Activated B cell treated with CpG ODN at 0.5 μM for 24 hours (primary cell): ENCODE data around the gene MPRIP. TPM values are rescaled to one million over a fixed set of nuclear protein-coding genes. Genes with fewer than 3 reads are reported as not detected.

Source experiments
- ATAC-seq: fragments of 200-7000 bp; cut with Tn5 transposase; one replicate; pipeline ENCODE4 v1.10.0; 2021; ENCODE audit warnings: low read depth, mild to moderate bottlenecking, moderate library complexity
- CTCF ChIA-PET: fragments of 350-600 bp; sonication (Branson Sonifier 250); formaldehyde crosslinking; loops from one replicate; lab custom pipeline; 2021; ENCODE audit warnings: antibody characterized with exemption; lab: Charles Lee
- POLR2A ChIA-PET: fragments of 350-600 bp; sonication (Branson Sonifier 250); formaldehyde crosslinking; loops from one replicate; lab custom pipeline; 2021; ENCODE audit warnings: antibody characterized with exemption; lab: Charles Lee
- DNase-seq: peaks from one replicate; pipeline ENCODE4 v3.0.0; 2022
- H3K27ac Mint-ChIP-seq: one replicate; pipeline ENCODE4 v1.8.0; 2020; ENCODE audit warnings: mixed read lengths
- H3K27me3 Mint-ChIP-seq: one replicate; pipeline ENCODE4 v1.8.0; 2021; ENCODE audit warnings: mixed read lengths
- H3K36me3 Mint-ChIP-seq: one replicate; pipeline ENCODE4 v1.8.0; 2021; ENCODE audit warnings: low read depth, mixed read lengths
- H3K4me1 Mint-ChIP-seq: one replicate; pipeline ENCODE4 v1.8.0; 2021; ENCODE audit warnings: mixed read lengths
- H3K4me3 Mint-ChIP-seq: one replicate; pipeline ENCODE4 v1.8.0; 2020; ENCODE audit warnings: mild to moderate bottlenecking, mixed read lengths
- H3K9me3 Mint-ChIP-seq: one replicate; pipeline ENCODE4 v1.8.0; 2020; ENCODE audit warnings: mixed read lengths
- intact Hi-C: fragments of 100-400 bp; cut with micrococcal nuclease; formaldehyde crosslinking; loops from one replicate; pipeline ENCODE4 v1.15.1; 2024
- total RNA-seq: library from RNA; stranded (reverse); gene quantifications from 2 replicates; pipeline ENCODE4 v1.2.3, GENCODE V29; 2022
- TF ChIP-seq, protein P1 (sequence below): fragments of 200-600 bp; IDR thresholded peaks from one replicate; pipeline ENCODE4 v1.8.0; 2022; ENCODE audit warnings: antibody characterized with exemption, mild to moderate bottlenecking

The MPRIP gene
- total RNA-seq, 1 donor from 2014 or later: 231 TPM

GRCh38 chr17:17035920-17036523 is 6.2 kb upstream of the MPRIP start:
- no peak for ATAC-seq
- intact Hi-C loops: loop anchor here (1.0 to 2.0 kb wide), 2 partner anchors 9 to 17 kb away; no protein-coding TSS in a partner anchor
- H3K27me3 Mint-ChIP-seq: no peaks in the 10 kb centered on the region
- TF ChIP-seq, protein P1, sequence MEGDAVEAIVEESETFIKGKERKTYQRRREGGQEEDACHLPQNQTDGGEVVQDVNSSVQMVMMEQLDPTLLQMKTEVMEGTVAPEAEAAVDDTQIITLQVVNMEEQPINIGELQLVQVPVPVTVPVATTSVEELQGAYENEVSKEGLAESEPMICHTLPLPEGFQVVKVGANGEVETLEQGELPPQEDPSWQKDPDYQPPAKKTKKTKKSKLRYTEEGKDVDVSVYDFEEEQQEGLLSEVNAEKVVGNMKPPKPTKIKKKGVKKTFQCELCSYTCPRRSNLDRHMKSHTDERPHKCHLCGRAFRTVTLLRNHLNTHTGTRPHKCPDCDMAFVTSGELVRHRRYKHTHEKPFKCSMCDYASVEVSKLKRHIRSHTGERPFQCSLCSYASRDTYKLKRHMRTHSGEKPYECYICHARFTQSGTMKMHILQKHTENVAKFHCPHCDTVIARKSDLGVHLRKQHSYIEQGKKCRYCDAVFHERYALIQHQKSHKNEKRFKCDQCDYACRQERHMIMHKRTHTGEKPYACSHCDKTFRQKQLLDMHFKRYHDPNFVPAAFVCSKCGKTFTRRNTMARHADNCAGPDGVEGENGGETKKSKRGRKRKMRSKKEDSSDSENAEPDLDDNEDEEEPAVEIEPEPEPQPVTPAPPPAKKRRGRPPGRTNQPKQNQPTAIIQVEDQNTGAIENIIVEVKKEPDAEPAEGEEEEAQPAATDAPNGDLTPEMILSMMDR: no peak
- peak overlapping the region; percentile 78 for H3K27ac Mint-ChIP-seq
- no peaks in the 10 kb centered on the region for H3K9me3 Mint-ChIP-seq
- H3K4me1 Mint-ChIP-seq: peaks cover 15% of the 10 kb centered on the region
- CTCF ChIA-PET: no interaction called here
- no peak for DNase-seq
- H3K4me3 Mint-ChIP-seq: no peak overlapping the region
- H3K36me3 Mint-ChIP-seq: no peaks in the 10 kb centered on the region
- POLR2A ChIA-PET: interaction anchor here (0.8 to 2.4 kb wide), 5 partner anchors 8 to 74 kb away, joined by 3 to 22 read pairs (median 3); no protein-coding TSS in a partner anchor

DNA sequence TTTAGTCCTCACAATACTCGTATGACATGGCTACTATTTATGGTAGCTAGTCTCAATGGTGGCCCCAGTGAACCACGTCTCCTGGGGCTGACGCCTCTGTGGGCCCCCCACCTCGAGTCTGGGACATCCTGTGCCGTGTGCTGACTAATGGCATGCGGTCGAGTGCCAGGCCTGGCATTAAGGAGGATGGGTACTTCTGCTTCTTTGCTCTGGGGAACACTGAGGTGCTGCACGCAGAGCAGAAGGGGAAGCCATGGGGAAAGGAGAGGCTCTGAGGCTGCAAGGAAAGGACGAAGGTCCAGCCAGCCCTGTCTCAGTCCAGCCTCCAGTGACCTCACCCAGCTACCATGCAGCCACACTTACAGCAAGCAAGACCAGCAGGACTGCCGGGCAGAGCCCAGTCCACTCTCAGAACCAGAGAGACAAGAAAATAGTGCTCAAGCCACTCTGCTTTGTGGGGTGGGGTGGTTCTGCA is 5.7 kb upstream of the MPRIP start:
- DNase-seq (peak; percentile 53), ATAC-seq (peak; percentile 96)
- Mint-ChIP-seq H3K27me3 (no peaks in the 10 kb centered on the region), H3K9me3 (no peaks in the 10 kb centered on the region), H3K4me3 (no peak overlapping the region), H3K27ac (peak overlapping the region; percentile 78), H3K36me3 (no peaks in the 10 kb centered on the region), H3K4me1 (peaks cover 19% of the 10 kb centered on the region)
- TF ChIP-seq, protein P1: no peak
- CTCF ChIA-PET: interaction anchor here (0.6 kb wide), 1 partner anchor 1054 kb away, joined by 3 read pairs; no protein-coding TSS in a partner anchor
- POLR2A ChIA-PET: interaction anchor here (0.8 to 2.4 kb wide), 5 partner anchors 9 to 73 kb away, joined by 3 to 22 read pairs (median 3); no protein-coding TSS in a partner anchor
- intact Hi-C loops: loop anchor here (1.0 to 2.0 kb wide), 2 partner anchors 9 to 16 kb away; no protein-coding TSS in a partner anchor

GRCh38 chr17:17039911-17040310 is 2.3 kb upstream of the MPRIP start:
- no peaks in the 10 kb centered on the region for H3K27me3 Mint-ChIP-seq
- ATAC-seq (no peak), DNase-seq (no peak)
- H3K36me3 Mint-ChIP-seq: peaks cover 4% of the 10 kb centered on the region
- no peak overlapping the region for H3K27ac Mint-ChIP-seq
- ChIA-PET POLR2A (no interaction called here), CTCF (no interaction called here)
- intact Hi-C loops: loop anchor here (5.0 kb wide), 1 partner anchor 782 kb away; no protein-coding TSS in a partner anchor
- no peak overlapping the region for H3K4me3 Mint-ChIP-seq
- H3K4me1 Mint-ChIP-seq: peaks cover 42% of the 10 kb centered on the region
- H3K9me3 Mint-ChIP-seq: no peaks in the 10 kb centered on the region
- TF ChIP-seq, protein P1: no peak

DNA sequence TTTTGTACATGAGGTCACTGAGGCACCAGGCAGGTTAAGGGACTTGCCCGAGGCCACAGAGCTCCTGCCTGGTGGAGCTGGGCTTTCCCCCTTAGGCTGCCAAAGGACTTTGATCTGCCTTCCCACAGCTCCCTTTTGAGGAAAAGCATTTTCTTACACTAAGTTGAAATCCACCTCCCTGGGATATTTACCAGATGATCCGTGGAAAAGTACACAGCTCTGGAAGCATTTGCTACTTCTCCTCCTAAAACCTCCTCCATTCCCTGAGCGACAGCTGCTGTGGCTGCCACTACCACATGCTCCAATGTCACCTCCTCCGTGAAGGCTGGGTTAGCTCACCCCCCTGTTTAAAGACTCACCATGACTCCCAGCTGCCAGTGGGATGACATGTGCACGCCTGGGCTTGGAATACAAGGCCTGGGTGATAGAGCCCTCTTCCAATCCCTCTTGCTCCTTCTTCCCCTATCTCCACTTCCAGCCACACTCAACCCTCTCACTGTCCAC is 1.2 kb upstream of the MPRIP start:
- TF ChIP-seq, protein P1: no peak
- H3K4me1 Mint-ChIP-seq: peaks cover 48% of the 10 kb centered on the region
- H3K27ac Mint-ChIP-seq: no peak overlapping the region
- POLR2A ChIA-PET: interaction anchor here (0.6 kb wide), 1 partner anchor 94 kb away, joined by 4 read pairs; no protein-coding TSS in a partner anchor
- H3K9me3 Mint-ChIP-seq: peaks cover 1% of the 10 kb centered on the region
- CTCF ChIA-PET: no interaction called here
- intact Hi-C loops: loop anchor here (5.0 kb wide), 1 partner anchor 781 kb away; no protein-coding TSS in a partner anchor
- peak overlapping the region; percentile 69 for H3K4me3 Mint-ChIP-seq
- H3K27me3 Mint-ChIP-seq: no peaks in the 10 kb centered on the region
- peaks cover 4% of the 10 kb centered on the region for H3K36me3 Mint-ChIP-seq
- ATAC-seq (no peak), DNase-seq (no peak)
